Measurements from ENCODE around the gene CNOT6.

GRCh38 chr5:180492226-180492903 lies 1.8 kb upstream of the CNOT6 start:
- no peak for TF ChIP-seq CTCF (IDR thresholded peaks at IDR 0.05)
- TF ChIP-seq POLR2A (IDR thresholded peaks at IDR 0.05), result no peak

Data from heart left ventricle (tissue), 13 donors.